Choroid plexus epithelial cell (primary cell): Measurements from ENCODE around the gene ENG.

ENCODE experiments used
- DNase-seq: peaks from one replicate; pipeline ENCODE4 v3.0.0-alpha.2; 2010; ENCODE audit warnings: low read depth
- H3K4me3 ChIP-seq: 2 replicates; pipeline ENCODE4 v1.5.1; 2011; ENCODE audit warnings: low read depth, mild to moderate bottlenecking, control low read depth, low read length, moderate library complexity
- CTCF ChIP-seq: conservative IDR thresholded peaks from 2 replicates; pipeline ENCODE4 v1.5.1; 2011; ENCODE audit warnings: low read depth, mild to moderate bottlenecking, control low read depth, inconsistent platforms, low read length, moderate library complexity

The ENG gene

GRCh38 chr9:127812936-127813675, 41.4 kb downstream of the ENG start:
- no peak overlapping the region for H3K4me3 ChIP-seq
- no peak for DNase-seq
- TF ChIP-seq CTCF, result no peak

GRCh38 chr9:127812011-127812410, 42.4 kb downstream of the ENG start:
- no peak overlapping the region for H3K4me3 ChIP-seq

DNA sequence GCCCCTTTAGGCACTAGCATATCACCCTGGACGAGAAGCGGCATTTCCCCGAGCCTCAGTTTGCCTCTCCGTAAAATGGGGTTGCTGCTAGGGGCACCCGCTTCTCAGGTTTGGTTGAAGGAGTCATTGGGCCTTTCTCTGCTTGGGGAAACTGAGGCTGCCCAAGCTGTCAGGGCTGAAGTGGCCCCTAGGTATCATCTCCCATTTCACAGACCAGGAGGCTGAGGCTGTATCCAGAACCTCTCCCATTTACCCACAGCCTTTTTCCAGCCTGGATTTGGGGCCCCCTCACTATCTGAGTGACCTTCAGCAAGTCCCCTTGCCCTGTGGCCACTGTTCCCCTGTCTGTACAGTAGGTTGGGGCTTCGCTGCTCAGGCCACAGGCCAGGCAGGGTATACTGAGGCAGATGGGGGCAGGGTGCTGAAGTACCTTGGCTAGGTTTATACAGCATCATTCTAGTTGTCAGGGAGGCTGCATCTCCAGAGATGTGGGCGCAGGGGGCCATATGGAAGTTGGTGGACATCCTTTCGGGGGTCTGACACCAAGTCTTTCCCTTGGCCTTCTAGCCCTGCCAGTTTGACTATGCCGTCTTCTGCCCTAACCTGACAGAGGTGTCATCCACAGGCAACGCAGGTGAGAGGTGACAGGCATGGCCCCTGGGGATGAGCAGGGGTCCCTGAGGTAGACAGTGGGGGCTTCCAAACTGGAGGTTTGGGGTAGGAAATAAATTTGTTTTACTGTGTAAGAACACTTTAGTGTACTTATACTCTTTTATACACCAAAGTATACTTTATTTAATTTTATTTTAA, 43.9 kb downstream of the ENG start:
- no peak for DNase-seq
- no peak overlapping the region for H3K4me3 ChIP-seq
- TF ChIP-seq CTCF, result no peak

More at GRCh38 chr9:127812011-127812410, 42.4 kb downstream of the ENG start:
- no peak for TF ChIP-seq CTCF
- no peak for DNase-seq

GRCh38 chr9:127809540-127810377, 44.7 kb downstream of the ENG start:
- H3K4me3 ChIP-seq, result peak overlapping the region; percentile 36
- DNase-seq, result peak; percentile 61
- TF ChIP-seq CTCF, result no peak

GRCh38 chr9:127809002-127809539, 45.4 kb downstream of the ENG start:
- no peak for DNase-seq
- no peak for TF ChIP-seq CTCF
- no peak overlapping the region for H3K4me3 ChIP-seq

DNA sequence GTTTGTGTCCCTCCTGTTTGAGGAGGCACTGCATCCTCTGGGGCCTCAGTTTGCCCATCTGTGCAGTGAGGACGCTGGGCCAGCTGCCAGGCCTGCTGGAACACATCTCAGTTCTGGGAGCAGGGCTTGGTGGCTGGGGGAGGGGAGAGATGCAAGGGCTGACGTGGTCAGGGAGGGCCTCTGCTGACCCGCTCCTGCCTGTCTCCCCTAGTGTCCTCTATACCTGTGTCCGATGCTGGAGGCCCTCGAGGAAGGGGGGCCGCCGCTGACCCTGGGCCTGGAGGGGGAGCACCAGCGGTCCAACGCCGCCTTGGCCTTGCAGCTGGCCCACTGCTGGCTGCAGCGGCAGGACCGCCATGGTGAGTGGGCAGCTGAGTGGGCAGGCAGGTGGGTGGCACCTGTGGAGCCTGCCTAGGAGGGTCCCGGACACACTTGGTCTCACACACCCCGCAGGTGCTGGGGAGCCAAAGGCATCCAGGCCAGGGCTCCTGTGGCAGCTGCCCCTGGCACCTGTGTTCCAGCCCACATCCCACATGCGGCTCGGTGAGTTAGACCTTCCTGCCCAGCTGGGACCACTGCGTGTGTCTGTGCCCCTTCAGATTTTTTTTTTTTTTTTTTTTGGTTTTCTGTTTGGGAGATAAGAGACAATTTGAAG, 46.0 kb downstream of the ENG start:
- H3K4me3 ChIP-seq, result no peak overlapping the region
- DNase-seq, result no peak
- TF ChIP-seq CTCF, result no peak
